HG03439 (cell line): Measurements from ENCODE around the gene ARID3C.

Source experiments
- ATAC-seq: cut with Tn5 transposase; IDR thresholded peaks from one replicate; pipeline ENCODE4 v1.9.1; 2021; ENCODE audit warnings: mild to moderate bottlenecking, moderate library complexity; ENCODE audit not compliant: unreplicated experiment

The ARID3C gene

DNA sequence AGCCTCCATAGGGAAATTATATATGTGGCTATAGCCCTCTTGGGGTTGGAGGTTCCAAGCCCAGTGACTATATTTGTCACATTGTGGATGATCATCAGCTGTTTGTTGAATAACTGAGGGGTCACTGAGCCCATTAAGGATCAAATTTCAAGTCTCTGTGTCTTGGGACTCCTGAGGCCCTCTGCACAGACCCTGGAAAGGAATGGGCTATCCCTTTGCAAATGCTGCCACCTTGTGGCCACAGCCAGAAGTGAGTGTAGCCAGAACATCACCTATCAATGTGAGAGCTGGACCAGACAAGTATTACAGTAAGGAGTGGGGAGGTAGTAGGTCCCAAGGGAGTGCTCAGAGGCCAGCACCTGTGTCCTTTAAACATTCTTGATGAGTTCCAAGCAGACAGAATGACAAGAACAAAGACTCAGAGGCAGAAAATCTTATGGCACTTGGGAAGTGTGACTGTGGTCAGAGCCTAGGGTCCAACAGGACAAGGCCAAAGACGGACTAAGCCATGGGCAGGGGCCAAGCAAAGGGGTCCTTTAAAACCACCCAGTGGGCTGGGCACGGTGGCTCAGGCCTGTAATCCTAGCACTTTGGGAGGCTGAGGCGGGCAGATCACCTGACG is 25.1 kb downstream of the ARID3C start:
- peak; percentile 73 for ATAC-seq

DNA sequence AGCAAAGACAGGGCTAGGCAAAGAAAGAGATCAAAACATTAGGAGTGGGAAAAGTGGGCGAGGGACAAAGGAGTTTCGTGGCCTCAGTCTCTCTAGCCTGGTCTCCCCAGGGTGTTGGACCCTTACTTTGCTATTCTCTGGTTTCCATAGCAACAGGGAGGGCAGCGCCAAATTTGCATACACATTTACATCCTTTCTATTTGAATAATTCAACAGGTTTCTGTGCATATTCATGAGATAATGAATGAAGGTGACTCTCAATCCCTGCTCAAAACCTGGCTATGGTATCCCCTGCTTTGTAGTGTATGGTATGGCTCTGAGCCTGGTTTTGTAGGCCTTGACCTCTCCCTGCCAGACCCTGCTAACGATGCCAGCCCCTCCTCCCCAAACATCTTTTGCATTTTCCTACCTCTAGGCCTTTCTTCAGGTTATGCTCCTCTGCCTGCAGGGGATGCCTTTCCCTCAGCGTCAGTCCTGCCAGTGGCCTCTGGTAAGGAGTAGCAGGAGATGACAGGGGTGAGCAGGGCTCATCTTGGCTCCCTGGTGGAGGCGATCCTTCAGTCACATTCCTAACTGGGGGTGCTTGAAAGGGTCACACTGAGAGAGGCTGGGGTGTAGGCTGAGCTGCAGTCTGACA is 26.8 kb downstream of the ARID3C start:
- ATAC-seq: no peak

DNA sequence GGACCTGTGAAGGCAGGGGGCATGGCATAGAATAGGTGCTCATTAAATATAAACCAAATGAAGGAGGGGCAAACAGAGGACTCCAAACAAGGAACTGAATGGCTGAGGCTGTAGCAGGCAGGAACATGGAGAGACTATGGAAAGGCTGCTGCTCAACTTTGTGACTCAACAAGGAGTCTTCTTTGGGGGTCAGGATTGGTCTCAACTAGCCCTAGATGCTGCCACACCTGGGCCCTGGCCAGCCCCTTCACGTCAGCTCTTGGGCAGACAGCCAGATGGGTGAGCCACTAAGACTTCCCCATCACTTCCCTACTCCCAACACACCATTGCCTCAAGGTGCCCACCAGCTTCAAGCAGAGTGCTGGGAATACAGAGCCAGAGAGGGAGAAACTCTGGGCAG is 28.0 kb downstream of the ARID3C start:
- ATAC-seq: no peak

DNA sequence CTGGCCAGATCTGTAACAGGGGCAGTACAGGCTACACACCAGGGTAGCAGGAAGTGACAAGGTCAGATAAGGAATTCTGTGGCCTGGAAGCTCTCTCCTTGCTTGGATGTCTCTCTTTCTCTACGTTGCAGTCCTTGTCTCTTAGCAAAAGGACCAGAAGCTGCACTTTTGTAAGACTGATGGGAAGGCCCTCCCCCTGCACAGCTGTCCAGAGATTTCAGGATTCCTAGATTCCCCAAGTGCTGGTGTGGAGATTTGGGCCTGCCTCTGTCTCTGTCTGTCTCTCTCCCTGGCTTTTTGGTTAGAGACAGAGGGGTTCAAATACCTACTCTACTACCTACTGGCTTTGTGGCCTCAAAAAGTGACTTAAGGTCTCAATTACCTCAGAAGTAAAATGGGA is 29.3 kb downstream of the ARID3C start:
- ATAC-seq: no peak

- no peak for ATAC-seq
Observed at GRCh38 chr9:34594177-34594576, 34.7 kb downstream of the ARID3C start.

GRCh38 chr9:34592895-34593601 is 35.8 kb downstream of the ARID3C start:
- no peak for ATAC-seq

DNA sequence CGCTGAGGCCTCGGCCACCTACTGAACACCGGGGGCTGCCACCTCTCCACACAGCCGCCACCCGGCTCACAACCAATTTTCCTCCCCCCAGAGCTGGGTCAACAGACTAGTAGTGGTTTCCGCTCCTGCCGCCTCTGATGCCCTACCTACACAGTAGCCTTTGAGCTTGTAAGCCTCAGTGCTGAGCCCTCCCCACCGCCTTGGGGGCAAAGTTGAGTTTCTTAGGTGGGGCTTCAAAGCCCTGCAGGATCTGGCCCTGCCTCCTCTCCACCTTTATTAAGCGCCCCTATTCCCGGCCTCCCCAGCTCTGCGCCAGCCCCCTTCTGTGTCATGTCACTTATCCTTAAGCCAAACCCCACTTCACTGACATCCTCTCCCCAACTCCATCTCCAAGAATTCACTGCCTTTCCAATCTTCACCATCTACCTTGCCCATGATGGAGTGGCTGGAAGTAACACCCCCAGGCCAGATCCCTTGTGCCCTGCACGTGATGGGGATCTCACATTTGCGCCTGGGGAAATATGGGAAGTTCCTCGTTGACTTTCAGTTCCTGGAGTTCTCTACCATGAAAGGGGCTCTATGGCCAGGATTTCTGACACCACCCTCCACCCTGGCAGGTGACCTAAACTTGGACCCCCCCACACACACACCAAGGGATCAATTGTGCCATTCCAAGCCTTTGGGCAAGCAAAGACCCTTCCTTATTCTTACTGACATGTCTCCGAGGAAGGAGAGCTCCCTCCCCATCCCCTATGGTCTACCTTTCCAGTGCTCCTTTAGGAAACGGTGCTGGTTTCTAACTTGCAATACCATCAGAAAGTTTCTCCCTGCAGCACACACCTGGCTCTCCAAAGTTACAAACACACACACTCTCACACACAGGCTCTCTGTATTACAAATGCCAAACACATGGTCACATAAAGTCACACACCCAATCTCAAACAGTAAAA is 36.7 kb downstream of the ARID3C start:
- no peak for ATAC-seq

- peak; percentile 67 for ATAC-seq
Observed at GRCh38 chr9:34591248-34591916, 37.5 kb downstream of the ARID3C start.

DNA sequence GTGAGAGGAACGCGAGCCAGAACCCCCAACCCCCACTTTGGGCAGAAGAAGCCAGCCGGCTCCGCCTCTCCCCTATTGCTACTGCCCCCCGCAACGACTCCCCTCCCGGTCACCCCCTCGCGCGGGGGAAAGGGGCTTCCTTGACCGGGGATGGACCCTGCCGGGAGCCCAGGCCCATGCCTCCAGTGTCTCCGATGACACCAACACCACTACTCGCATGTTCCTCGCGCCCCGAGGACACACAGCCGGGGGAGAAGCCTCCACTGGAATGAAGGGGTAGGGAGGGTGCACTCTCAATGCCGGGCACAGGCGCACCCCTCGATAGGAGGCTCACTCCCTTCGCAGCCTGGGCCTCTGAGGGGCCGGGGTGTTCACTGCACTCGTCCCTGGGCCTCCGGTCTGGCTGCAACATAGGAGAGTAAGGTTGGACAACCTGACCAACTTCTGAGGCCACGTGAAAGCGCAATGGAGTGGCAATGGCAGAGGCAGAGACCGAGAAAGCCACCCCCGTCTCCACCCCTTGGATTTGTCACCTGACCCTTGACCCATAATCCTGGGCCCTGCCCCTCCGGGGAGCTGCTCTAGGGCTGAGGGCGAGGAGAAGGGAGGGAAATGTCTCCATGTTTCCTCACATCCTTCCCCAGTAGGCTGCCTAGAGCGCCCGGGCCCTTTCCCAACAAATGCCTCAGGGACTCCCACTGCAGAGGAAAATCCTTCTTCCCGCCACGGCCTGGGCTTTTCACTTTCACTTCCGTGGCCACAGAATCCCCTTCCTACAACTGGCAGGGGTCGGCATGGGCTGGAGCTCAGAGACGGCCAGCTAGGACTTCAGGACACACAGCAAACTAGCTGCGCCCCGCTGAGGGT is 38.3 kb downstream of the ARID3C start:
- no peak for ATAC-seq

DNA sequence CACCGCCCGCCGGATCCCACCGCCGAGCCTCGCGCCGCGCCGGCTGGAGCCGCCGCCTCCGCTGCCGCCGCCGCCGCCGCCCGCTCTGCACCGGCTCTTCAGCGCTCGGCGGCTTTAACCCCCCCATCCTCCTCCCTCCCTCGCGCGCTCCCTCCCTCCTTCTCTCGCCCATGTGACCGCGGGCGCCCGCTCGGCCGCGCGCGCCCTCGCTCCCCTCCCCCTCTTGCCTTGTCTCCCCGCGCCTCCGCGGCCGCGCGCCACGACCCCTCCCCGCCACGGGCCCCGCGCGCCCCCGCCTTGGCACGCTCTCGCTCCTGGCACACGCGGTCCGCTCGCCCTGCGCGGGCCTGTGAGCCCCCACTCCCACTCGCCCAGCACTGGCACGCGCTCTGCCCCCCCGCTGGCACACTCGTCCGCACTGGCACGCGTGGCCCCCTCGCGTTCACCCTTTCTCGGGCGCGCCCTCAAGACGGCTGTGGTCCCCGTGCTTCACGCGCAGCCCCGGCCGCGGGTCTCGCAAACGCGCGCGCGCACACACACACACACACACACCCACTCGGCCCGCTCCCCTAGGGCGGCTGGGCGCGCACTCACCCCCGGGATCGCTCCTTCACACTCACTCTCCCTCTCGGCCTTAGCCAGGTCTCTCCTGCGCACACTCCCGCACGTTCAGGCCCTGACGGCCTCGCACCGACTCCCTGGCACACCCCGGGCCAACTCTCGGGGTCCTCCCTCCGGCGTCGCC is 39.1 kb downstream of the ARID3C start, which contains the start of gene CNTFR:
Gene CNTFR, minus strand, starts transcription at position 89 of the 745 bp plus-strand sequence. CDS start 20,743 bp downstream, outside the sequence.
- ATAC-seq: no peak

GRCh38 chr9:34588671-34589635 is 39.9 kb downstream of the ARID3C start:
- no peak for ATAC-seq

GRCh38 chr9:34587271-34587670 is 41.6 kb downstream of the ARID3C start:
- no peak for ATAC-seq

- ATAC-seq: no peak
Observed at GRCh38 chr9:34585946-34586669, 42.8 kb downstream of the ARID3C start.

GRCh38 chr9:34584970-34585369 is 43.9 kb downstream of the ARID3C start:
- no peak for ATAC-seq

DNA sequence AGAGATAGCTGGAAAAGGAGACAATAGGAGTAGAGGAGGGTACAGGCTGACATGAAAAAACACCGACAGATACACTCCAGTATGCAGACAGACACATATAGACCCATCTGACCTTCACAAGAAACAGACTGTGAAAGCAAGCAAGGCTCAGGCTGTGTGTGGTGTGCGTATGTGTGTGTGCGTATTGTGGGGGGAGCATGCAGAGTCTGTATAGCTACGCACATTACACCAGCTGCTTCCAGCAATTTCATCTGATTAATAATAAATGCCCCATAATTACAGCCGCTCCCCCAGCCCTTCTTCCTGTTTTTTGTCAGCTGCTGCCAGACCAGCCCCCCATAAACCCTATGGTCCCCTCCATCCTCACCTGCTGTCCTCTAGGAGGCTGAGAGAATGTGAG is 46.1 kb downstream of the ARID3C start:
- ATAC-seq: no peak

GRCh38 chr9:34581318-34581717 is 47.5 kb downstream of the ARID3C start:
- no peak for ATAC-seq

DNA sequence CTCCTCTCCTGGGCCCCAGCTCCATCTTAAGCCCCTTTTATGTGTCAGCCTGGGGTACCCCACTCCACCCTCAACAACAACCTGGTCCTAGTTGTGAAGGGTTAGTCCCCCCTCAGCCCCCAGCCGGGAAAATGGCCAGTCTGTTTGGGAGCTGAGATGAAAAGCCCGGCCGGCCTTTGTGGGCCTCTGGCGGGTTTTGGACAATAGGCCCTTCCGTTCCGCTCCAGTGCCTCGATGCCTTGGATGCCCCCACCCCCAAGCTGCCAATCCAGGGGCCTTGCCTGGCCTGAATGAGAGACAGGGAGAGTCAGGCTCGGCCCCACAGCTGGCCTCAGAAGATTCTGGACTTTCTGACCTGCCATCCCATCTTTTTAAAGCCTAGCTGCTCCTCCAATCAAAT is 48.5 kb downstream of the ARID3C start:
- no peak for ATAC-seq
